Erythroblast (primary cell): Measurements from ENCODE around the gene APBA1.

Source experiments
- DNase-seq, 2 experiments: peaks; one replicate each; lab custom pipeline; 2025; lab: John Stamatoyannopoulos, UW
- GATA1 ChIP-seq: IDR thresholded peaks from 2 replicates; pipeline ENCODE4 v1.6.1; 2011; ENCODE audit warnings: low read depth, mild to moderate bottlenecking, control low read depth, low read length, moderate library complexity
- POLR2A ChIP-seq: IDR thresholded peaks from 2 replicates; pipeline ENCODE4 v1.6.1; 2011; ENCODE audit warnings: mild to moderate bottlenecking, low read length

Gene APBA1

GRCh38 chr9:69674112-69674685, 2.0 kb upstream of the APBA1 start:
- TF ChIP-seq GATA1 = no peak
- no peak for TF ChIP-seq POLR2A
- DNase-seq = no peak

- no peak for TF ChIP-seq POLR2A
- TF ChIP-seq GATA1 = no peak
- DNase-seq = no peak
Measured at GRCh38 chr9:69673311-69673640, 1.1 kb upstream of the APBA1 start.

GRCh38 chr9:69672596-69673310, 582 bp upstream of the APBA1 start:
- TF ChIP-seq POLR2A (no peak), GATA1 (no peak)
- peak; percentile 75 to 81 for DNase-seq

GRCh38 chr9:69671311-69671878, 776 bp downstream of the APBA1 start:
- DNase-seq = no peak
- TF ChIP-seq POLR2A (no peak), GATA1 (no peak)

GRCh38 chr9:69667306-69667705, 4.9 kb downstream of the APBA1 start:
- no peak for DNase-seq
- TF ChIP-seq POLR2A = no peak
- TF ChIP-seq GATA1 = no peak

- no peak for DNase-seq
- TF ChIP-seq POLR2A (no peak), GATA1 (no peak)
Measured at GRCh38 chr9:69660304-69660703, 11.9 kb downstream of the APBA1 start.

- no peak for DNase-seq
- TF ChIP-seq POLR2A (no peak), GATA1 (no peak)
Measured at GRCh38 chr9:69658987-69659675, 13.0 kb downstream of the APBA1 start.

GRCh38 chr9:69657269-69657668, 14.9 kb downstream of the APBA1 start:
- TF ChIP-seq GATA1 = no peak
- no peak for DNase-seq

- TF ChIP-seq GATA1 (no peak), POLR2A (no peak)
- DNase-seq = no peak
Measured at GRCh38 chr9:69655065-69655464, 17.1 kb downstream of the APBA1 start.

GRCh38 chr9:69653261-69653660, 18.9 kb downstream of the APBA1 start:
- no peak for DNase-seq
- no peak for TF ChIP-seq POLR2A
- no peak for TF ChIP-seq GATA1

GRCh38 chr9:69649566-69650250, 22.5 kb downstream of the APBA1 start:
- no peak for DNase-seq
- TF ChIP-seq GATA1 (no peak), POLR2A (no peak)

- DNase-seq = no peak
- no peak for TF ChIP-seq GATA1
- TF ChIP-seq POLR2A = no peak
Measured at GRCh38 chr9:69647804-69648203, 24.4 kb downstream of the APBA1 start.

- DNase-seq = no peak
- TF ChIP-seq GATA1 = no peak
- no peak for TF ChIP-seq POLR2A
Measured at GRCh38 chr9:69646810-69647209, 25.4 kb downstream of the APBA1 start.
